ENCODE measurements around the gene ZNF263.

The ZNF263 gene

DNA sequence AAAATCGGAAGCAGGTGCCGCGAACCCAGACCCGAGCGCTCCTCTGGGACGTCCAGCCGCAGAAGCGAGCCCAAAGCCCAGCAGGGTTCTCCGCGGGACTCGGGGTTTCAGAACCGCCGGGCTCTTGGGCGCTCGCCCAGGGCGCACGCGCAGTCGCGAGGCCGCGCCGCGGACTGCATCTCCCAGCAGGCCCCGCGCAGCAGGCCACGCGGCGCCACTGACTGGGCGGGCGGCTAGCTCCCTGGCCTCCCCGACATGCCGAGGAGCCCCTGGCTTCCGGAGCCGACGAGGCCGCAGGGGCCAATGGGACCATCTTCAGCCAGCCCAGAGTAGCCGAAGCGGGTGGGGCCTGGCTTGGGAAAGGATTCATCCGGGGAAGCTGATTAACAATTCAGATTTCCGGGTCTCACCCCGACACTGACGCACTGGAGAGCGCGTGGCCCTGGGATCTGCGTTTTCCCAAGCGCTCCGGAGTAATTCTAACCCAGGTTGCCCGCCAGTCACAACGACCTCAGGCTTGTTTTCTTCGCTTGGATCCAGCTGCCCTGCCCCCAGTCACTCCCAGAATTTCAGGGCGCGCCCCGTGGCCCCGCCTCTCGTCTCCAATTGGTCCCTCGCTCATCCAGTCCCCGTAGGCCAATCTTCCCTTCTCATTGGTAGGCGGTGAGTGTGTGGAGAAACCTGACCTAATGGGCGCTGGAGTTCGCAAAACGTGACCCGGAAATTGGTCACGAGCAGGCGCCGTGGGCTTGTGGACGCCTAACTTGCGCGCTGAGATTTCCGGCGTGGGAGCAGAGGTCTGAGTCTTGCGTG is at the start of gene ZNF263:
ZNF263 (plus strand) TSS at position 762 of the 813 bp plus-strand sequence. CDS start 328 bp downstream, outside the sequence.
- DNase-seq = peak; percentile 47 to 98 (median 95)

DNA sequence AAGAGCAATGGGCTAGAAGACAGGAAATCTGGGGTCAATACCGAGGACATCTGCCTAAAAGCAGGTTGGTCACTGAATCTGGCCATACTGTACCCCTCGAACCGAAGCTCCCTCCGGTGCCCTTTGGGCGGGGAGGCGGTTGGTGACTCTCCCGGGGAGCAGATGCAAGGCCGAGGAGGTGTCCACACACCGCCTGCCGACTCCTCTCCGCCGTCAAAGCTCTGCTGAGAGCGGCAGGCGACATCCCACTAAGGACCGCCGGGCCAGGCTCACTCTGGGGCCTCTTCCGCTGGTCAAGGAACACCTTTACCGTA is 48.8 kb upstream of the ZNF263 start:
- DNase-seq = no peak

DNA sequence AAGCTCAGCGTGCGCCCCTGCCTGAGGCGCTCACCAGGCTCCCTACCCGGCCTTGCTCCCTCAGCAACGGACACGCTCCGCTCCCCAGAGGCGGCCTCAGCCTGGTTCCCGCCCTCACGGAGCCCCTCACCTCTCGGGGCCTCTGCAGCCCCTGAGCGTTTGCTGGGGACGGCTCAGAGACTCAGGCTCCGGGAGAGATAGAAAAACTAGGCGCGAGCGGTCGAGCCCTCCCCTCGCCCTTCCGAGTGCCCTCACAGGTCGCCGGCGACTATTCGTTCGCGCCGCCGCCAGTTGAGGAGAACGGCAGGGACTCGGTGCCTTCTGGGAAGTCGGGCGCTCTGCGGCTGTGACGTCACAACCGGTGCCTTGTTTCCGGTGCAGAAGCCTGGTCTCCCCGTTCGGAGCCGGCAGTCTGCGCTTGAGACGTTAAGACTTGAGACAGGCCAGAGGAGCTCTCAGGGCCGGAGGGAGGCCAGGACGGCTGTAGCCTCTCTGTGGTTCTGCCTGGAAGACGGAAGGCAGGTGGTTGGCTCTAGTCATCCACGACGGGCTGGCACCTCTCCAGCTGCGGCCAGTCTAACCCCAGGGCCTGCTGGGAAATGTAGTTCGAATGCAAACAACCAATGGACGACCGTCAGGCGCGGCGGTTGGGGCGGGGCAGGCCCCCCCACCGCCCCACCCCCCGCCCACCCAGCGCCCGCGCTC is 48.3 kb upstream of the ZNF263 start, which contains the start of gene ZNF200:
ZNF200 (minus strand) TSS at position 302 of the 705 bp plus-strand sequence. CDS start 1,403 bp downstream, outside the sequence.
- DNase-seq = peak; percentile 49 to 98 (median 92)

DNA sequence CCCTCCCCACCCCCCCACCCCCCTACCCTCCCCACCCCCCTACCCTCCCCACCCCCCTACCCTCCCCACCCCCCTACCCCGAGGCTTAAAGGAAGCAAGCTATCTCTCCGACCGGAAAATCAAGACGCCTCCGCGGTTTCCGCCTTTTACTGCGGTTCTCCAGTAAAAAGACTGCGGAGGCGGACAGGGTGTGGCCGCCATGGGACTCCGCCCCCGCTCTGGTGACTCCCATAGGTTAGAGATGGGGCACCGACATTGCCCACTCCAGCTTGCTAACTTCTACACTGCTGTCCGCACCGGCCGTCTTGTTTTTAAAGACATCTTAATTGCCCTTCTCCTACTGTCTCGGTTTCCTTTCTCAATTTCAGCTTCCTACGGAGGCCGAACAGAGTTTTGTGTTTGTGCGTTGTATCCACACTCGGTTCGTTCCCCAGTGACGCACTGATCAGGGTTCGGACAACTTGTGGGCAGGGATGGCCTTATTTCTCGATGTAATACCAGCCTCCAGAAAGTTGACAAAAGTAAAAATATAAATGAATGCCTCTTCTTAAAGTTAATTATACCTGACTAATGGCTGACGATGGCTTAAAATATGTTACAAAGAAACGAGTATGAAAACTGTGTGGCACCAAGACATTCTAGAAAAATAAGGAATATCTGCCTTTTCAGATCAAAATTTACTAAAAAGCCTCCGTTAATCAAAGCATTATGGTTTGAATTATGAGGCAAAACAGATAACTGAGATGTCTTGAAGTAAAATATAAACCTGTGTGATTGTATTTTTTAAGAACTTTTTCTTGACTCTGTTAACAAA is 47.2 kb upstream of the ZNF263 start:
- DNase-seq = peak in 1 of 56 donors; percentile 21

DNA sequence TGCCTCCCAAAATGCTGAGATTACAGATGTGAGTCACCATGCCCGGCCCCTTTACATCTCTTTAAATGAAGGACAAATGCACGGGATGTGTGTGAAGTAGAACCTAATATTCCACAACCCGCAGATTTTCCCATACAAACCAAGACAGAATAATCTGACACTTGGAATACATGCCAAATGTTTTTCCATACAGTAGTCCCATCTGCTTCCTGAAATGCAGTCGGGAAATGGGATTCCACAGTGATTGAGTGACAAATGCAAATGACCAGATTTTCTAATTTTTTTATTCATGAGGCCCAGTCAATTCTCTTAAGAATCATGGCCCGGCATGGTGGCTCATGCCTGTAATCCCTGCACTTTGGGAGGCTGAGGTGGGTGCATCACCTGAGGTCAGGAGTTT is 41.5 kb upstream of the ZNF263 start:
- no peak for DNase-seq

DNA sequence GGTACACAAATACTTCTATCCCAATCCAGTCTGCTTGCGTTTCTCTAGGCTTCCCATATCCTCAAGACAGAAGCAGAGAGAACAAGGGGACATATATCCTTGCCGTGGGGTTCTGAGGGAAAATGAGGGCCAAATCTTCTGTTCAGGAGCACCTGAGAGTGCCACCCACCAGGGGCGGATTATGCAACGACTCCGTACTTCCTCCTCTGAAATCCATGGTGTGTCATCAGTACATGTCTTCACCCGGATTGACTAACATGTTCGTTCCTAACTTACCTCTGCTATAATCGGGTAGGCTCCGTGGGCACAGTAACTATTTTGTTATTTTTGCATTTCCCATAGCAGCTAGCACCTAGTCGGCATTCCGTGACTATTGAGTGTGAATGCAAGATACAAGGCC is 40.6 kb upstream of the ZNF263 start:
- peak in 4 of 56 donors; percentile 2 to 26 (median 12) for DNase-seq

DNA sequence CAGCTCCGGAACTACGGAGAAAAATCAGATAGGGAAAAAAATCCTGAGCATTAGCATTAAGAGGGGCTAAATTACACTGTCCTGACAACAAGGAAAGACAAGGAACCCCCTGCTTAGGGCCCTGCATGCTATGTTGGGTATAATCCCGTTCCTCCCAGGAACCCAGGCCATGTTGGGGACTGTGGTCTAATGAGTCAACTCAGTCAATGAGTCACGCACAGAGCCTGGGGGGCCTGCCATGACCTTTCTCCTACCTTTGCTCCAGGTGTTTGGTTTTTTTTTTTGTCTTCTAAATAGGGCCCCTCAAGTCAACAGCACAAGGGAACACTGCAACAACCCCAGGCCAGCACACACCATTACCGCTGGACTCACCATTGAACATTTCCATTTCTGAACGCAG is 39.4 kb upstream of the ZNF263 start:
- no peak for DNase-seq

DNA sequence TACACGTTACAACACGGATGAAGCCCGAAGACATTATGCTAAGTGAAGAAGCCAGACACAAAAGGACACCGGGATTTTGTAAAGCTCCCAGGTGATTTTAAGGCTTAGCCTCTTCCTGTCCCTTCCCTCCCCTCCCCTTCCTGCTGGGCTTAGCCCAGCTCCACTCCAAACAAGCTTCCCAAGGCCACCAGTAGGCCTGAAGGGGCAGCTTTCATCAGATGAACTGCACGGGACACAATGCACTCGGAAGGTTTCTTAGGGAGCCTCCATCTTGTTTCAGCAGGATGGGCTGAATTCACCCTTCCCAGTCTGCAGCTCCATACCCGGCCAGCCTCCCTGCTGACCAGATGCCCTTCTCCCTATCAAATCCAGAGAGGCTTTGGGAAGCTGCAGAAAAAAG is 37.3 kb upstream of the ZNF263 start:
- no peak for DNase-seq

DNA sequence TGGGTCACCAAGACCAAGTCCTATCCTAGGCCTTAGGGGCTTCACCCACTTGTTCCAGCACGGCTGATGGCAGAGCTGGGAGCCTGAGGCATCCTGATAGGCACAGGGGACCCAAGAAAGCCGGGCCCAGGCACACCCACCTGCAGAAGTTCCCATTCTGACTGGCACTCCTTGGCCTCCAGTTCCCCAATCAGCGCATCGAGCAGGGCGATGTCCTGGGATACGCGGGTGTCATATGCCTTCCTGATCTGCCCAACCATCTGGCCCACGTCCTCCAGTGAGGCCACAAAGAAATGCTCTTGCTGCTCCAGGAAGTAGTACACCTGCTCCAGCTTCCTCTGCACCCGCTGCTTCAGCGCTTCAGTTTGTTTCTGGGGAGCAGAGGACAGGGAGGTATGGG is 36.4 kb upstream of the ZNF263 start:
- DNase-seq = no peak

DNA sequence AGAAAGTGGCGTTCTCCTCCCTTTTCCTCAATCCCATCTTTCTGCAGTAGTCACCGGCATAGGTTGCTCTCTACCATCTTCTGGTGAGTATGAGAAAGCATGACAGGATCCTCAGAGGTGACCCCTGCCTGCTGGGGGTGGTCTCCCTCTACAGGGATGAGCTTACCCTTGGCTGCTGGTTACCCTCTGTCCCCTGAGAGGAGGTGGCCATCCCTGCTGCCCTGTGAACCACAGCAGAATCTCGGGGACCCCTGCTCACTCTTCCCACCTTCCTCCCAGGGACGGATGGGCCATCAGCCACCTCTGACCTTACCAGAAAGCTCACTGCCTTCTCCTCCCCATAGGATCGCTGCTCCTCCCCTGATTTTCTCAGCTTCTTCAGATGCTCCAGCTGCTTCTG is 34.7 kb upstream of the ZNF263 start:
- no peak for DNase-seq

DNA sequence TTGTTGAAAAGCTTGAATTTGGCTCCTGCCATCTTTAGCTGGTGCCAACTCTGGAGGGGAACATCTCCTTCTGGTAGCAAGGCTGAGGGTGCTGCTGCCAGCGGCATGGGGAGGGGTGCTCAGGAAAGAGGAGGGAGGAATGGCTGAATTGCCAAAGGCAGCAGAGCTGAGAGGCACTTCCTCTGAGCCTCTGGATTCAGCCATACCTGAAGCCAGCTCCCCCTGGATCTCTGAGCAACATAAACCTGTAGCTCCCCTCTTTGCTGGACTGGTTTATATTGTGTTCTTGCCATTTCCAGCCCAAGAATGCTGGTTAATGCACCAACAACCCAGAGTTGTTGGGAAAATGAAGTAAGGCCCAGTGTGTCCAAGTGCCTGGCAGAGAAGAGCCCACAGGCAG is 34.3 kb upstream of the ZNF263 start:
- no peak for DNase-seq

DNA sequence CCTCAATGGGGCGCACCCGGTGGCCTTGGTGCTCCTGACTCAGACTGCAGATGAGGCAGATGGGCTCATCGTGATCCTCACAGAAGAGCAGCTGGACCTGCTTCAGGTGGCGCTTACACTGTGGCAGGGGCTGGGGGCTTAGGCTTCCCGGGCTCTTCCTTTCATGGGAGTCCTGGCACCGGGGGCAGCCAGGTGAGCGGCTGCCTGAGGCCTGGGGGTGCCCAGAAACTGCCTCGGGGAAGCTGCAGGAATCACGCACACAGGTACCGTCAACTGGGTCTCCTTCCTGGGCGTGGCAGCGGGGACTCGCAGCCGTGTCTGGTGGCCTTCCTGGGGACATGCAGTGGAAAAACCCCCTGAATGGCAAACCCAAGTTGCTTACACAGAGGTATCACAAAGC is 33.8 kb upstream of the ZNF263 start:
- no peak for DNase-seq

DNA sequence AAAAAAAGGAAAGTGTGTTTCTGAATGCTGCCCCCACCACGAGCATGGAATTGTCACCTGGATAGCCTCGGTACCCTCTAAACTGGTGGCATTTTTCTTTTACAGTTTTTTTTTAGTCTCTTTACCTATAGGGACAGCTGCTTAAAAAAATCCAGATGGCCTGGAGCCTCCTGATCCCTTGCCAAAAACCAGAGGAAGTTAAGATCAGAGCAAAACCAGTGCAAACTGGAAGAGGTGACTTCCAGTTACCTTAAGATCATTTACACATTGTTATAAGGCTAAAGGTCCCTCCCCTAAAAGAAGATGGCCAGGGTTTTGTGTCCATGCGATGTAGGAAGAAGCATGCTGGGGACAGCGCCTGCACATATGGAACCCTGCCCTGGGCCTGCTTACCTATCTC is 30.3 kb upstream of the ZNF263 start:
- DNase-seq = no peak

DNA sequence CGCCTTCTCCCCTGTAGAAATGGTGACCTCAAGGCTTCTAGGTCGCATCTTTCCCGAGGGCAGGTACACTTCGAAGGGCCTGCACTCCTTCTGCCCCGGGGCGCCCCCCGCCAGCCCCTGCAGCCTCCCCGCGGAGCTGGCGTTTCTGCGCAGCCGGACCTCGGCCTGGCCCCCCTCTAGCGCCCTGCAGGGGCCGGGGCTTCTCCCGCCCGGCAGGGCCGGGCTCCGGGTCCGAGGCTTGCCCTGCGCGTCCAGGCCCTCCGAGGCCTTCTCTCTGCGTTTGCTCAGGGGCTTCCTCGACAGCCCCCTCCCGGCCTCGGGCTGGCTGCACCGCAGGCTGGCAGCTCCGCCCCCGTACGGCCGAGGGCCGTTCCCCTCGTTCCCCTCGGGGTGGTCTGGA is 29.0 kb upstream of the ZNF263 start:
- DNase-seq = no peak

DNA sequence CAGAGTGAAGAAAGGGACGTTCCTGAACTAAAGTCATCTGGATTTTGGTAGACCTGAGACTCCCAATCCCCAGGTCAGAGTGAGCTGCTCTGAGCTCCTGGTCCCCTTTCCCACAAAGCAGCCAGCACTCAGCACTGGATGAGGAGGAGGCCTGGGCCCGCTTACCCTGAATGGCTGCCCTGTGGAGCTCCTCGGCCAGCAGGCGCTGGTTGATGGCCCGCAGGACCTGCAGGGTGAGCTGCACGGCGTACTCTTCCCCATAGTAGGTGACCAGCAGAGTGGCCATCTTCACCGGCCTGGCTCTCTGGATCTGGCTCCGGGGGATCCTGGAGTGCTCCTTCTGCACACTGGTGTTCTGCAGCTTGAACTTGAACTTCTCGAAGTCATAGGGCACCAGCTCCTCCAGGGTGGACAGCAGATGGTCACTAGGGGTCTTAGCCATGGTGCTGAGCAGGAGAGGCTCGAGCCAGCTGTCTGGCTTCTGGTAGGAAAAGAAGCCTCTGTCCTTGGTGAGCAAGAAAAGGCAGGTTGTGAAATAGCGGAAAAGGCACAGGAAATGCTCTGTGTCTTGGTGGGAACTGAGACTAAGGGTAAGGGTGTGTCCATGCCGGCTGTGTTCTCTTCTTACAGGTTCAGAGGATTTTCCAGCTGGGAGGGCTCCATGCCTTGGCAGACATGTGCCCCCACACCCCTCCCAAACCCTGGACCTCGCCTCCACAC is 27.0 kb upstream of the ZNF263 start, which contains the start of gene MEFV:
MEFV (minus strand) TSS at position 488 of the 720 bp plus-strand sequence; CDS start at position 442, 46 bp downstream.
- no peak for DNase-seq

DNA sequence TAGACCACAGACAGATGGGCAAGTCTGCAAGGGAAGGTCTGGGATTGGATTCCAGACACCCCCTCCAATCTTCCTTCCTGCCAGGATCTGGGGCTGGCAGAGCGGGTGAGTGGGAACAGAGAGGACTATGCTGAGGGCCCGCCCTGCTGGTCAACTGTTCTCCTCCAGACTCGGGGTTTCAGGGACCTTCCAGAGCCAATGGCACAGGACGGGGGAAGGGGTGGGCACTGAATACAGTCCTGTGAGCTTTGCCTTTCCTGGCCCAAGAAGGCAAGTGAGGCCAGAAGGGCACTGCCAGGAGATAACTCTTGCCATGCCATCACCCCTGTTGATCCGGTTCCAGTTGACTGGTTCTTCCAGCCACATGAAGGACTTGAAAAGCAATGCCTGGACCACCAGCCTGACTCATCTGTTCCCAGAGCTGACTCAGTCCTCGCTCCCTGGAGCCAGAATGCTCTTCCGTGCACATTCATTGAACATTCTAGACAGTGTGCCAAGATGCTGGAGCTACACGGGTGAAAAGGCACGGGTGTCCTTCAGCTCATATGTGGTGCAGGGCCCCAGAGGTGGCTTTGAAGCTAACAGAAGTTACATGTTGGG is 26.3 kb upstream of the ZNF263 start:
- no peak for DNase-seq

DNA sequence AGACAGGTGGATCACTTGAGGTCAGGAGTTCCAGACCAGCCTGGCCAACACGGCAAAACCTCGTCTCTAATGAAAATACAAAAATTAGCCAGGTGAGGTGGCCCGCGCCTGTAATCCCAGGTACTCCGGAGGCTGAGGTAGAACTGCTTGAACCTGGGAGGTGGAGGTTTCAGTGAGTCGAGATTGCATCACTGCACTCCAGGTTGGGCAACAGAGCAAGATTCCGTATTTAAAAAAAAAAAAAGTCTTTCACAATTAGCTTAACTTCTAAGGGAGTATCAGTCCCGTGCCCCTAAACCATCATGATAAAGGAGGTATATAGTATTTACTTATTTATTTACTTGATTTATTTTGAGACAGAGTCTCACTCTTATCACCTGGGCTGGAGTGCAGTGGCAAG is 23.5 kb upstream of the ZNF263 start:
- no peak for DNase-seq

DNA sequence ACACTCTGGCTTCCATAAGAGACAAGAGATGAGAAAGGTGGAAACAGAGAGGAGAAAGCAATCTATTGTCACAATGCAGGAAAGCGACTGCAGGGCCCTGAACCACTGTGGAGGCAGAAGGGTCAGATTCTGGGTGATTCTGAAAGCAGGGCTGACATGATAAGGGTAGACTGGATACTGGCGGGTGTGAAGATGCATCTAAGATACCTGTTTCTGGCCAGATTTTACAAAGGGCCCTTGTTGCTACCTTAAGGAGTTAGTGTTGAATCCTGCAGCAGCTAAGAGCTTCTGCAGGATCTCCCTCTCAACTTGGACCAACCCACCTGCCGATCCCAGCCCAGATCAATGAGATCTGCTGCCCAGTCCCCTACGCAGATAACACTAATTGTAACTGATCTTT is 20.8 kb upstream of the ZNF263 start:
- no peak for DNase-seq

DNA sequence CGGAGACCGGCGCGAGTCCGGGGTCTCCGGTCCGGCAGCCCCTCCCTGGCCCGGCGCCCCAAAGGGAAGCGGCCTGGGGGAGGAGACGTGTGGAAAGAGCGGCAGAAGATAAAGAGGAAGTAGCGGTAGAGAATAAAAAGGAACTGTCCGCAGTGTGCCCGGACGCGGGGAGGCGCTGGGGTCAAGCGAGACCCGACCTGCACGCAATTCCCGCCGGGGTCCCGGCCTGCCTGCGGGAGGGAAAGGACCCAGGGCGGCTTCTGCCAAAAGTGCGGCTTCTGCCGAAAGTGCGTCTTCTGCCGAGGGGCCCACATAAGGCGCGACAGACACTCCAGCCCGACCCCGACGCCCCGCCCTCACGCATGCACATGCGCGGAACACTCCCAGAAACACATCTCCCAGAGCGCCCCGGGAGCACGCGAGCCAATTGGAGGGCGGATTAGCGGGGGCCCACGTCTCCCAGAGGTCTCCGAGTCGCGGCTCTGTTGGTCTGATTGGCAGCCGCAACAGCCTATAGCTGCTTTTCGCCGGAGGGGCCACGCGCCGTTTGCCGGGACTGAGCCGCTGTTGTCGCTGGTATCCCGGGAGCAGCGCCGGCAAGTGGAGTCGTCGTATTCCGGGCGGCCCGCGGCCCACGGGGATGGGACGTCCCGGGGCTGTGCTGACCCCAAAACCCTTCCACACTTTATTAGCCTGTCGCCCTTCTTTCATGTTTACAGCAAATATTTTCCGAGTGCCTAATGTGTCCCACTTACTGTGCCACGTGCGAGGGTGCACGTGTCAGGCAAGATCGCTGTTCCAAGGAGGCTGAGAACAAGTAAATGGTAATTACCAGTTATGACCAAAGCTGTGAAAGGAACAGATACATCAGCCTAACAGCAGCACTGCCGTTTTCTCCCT is 18.9 kb upstream of the ZNF263 start:
- peak; percentile 84 to 100 (median 98) for DNase-seq
